ENCODE data around the gene ATP5IF1. TPM values are rescaled to one million over a fixed set of nuclear protein-coding genes. Genes with fewer than 3 reads are reported as not detected.

Gene ATP5IF1
- total and polyA plus RNA-seq, 2 of the 13 experiments (the other 11 are each of a cell fraction or from before 2014, with no cell fraction given), result 97.7 to 131 TPM

DNA sequence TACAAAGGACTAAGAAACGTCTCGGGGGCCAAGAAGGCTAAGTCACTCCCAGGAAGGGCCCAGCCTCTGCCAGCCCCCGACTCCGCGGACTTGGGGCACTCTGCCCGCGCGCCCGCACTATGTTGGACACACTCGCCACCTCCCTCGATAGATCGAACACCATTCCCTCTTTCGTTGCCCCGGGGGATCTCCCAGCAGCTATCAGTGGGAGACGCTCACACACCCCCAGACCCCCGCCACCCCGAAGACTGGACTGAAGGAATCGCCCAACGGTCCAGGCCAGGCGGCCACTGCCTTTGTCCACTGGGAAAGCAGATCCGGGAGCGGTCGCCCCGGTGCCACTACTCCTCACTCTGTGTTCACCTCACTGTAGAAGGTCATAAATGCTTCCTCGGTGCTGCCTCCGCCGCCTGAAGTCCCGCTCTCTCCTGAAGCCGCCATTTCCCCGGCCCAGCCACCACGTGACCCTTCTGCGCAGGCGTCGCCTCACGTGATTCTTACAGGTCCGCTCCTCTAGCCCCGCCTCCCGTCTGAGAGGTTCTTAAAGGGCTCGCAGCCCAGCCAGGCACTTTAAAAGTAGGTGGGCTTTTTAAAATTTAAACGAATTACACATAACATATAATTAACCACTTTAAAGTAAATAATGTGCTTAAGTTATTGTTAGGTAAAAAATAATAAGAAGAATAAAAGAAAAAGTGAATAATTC lies 3.2 kb upstream of the ATP5IF1 start, which contains the start of gene DNAJC8 (continued):
- TF ChIP-seq ZNF546 (CRISPR knock-in tag; conservative IDR thresholded peaks at IDR 0.05) (peak; percentile 95; the same call in 1 of the 2 replicates), ZZZ3 (CRISPR knock-in tag; IDR thresholded peaks at IDR 0.05; ENCODE audit: borderline replicate concordance) (no peak), RELA (CRISPR knock-in tag; IDR thresholded peaks at IDR 0.05) (no peak), MBNL3 (CRISPR knock-in tag; conservative IDR thresholded peaks at IDR 0.05) (no peak), POGZ (CRISPR knock-in tag; IDR thresholded peaks at IDR 0.05) (peak; percentile 67), HDAC6 (IDR thresholded peaks at IDR 0.05; ENCODE audit: low read depth, low read length) (no peak), HNF4G (IDR thresholded peaks at IDR 0.05; ENCODE audit: borderline replicate concordance, low read depth, low read length) (no peak), HNF4G (CRISPR knock-in tag; IDR thresholded peaks at IDR 0.05; ENCODE audit: borderline replicate concordance, low read depth) (no peak), ZNF124 (CRISPR knock-in tag; IDR thresholded peaks at IDR 0.05) (no peak), TEAD3 (CRISPR knock-in tag; optimal IDR thresholded peaks at IDR 0.05; ENCODE audit: borderline replicate concordance) (peak; percentile 41), ZNF841 (CRISPR knock-in tag; IDR thresholded peaks at IDR 0.05; ENCODE audit: borderline replicate concordance) (no peak), TMF1 (CRISPR knock-in tag; IDR thresholded peaks at IDR 0.05; ENCODE audit: low read depth) (0 out of 2 replicates have a peak, but pooled peaks have one; percentile 21), XRCC5 (optimal IDR thresholded peaks at IDR 0.05; ENCODE audit: low read length) (no peak), TAF1 (CRISPR knock-in tag; IDR thresholded peaks at IDR 0.05) (peak; percentile 91), KDM6A (CRISPR knock-in tag; IDR thresholded peaks at IDR 0.05; ENCODE audit: low read depth) (no peak), PHB2 (IDR thresholded peaks at IDR 0.05; ENCODE audit: partially characterized antibody) (no peak)
- TF ChIP-seq, protein P1, sequence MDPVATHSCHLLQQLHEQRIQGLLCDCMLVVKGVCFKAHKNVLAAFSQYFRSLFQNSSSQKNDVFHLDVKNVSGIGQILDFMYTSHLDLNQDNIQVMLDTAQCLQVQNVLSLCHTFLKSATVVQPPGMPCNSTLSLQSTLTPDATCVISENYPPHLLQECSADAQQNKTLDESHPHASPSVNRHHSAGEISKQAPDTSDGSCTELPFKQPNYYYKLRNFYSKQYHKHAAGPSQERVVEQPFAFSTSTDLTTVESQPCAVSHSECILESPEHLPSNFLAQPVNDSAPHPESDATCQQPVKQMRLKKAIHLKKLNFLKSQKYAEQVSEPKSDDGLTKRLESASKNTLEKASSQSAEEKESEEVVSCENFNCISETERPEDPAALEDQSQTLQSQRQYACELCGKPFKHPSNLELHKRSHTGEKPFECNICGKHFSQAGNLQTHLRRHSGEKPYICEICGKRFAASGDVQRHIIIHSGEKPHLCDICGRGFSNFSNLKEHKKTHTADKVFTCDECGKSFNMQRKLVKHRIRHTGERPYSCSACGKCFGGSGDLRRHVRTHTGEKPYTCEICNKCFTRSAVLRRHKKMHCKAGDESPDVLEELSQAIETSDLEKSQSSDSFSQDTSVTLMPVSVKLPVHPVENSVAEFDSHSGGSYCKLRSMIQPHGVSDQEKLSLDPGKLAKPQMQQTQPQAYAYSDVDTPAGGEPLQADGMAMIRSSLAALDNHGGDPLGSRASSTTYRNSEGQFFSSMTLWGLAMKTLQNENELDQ (CRISPR knock-in tag; IDR thresholded peaks at IDR 0.05; ENCODE audit: borderline replicate concordance), result no peak
- TF ChIP-seq, protein P2, sequence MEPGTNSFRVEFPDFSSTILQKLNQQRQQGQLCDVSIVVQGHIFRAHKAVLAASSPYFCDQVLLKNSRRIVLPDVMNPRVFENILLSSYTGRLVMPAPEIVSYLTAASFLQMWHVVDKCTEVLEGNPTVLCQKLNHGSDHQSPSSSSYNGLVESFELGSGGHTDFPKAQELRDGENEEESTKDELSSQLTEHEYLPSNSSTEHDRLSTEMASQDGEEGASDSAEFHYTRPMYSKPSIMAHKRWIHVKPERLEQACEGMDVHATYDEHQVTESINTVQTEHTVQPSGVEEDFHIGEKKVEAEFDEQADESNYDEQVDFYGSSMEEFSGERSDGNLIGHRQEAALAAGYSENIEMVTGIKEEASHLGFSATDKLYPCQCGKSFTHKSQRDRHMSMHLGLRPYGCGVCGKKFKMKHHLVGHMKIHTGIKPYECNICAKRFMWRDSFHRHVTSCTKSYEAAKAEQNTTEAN (CRISPR knock-in tag; conservative IDR thresholded peaks at IDR 0.05), result no peak
- TF ChIP-seq, protein P3, sequence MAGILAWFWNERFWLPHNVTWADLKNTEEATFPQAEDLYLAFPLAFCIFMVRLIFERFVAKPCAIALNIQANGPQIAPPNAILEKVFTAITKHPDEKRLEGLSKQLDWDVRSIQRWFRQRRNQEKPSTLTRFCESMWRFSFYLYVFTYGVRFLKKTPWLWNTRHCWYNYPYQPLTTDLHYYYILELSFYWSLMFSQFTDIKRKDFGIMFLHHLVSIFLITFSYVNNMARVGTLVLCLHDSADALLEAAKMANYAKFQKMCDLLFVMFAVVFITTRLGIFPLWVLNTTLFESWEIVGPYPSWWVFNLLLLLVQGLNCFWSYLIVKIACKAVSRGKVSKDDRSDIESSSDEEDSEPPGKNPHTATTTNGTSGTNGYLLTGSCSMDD (CRISPR knock-in tag; IDR thresholded peaks at IDR 0.05), result no peak
- TF ChIP-seq, protein P4, sequence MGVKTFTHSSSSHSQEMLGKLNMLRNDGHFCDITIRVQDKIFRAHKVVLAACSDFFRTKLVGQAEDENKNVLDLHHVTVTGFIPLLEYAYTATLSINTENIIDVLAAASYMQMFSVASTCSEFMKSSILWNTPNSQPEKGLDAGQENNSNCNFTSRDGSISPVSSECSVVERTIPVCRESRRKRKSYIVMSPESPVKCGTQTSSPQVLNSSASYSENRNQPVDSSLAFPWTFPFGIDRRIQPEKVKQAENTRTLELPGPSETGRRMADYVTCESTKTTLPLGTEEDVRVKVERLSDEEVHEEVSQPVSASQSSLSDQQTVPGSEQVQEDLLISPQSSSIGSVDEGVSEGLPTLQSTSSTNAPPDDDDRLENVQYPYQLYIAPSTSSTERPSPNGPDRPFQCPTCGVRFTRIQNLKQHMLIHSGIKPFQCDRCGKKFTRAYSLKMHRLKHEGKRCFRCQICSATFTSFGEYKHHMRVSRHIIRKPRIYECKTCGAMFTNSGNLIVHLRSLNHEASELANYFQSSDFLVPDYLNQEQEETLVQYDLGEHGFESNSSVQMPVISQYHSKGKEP (CRISPR knock-in tag; IDR thresholded peaks at IDR 0.05), result no peak
- TF ChIP-seq, protein P5, sequence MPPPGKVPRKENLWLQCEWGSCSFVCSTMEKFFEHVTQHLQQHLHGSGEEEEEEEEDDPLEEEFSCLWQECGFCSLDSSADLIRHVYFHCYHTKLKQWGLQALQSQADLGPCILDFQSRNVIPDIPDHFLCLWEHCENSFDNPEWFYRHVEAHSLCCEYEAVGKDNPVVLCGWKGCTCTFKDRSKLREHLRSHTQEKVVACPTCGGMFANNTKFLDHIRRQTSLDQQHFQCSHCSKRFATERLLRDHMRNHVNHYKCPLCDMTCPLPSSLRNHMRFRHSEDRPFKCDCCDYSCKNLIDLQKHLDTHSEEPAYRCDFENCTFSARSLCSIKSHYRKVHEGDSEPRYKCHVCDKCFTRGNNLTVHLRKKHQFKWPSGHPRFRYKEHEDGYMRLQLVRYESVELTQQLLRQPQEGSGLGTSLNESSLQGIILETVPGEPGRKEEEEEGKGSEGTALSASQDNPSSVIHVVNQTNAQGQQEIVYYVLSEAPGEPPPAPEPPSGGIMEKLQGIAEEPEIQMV (CRISPR knock-in tag; IDR thresholded peaks at IDR 0.05; ENCODE audit: low read depth), result peak; percentile 98
- TF ChIP-seq, protein P6, sequence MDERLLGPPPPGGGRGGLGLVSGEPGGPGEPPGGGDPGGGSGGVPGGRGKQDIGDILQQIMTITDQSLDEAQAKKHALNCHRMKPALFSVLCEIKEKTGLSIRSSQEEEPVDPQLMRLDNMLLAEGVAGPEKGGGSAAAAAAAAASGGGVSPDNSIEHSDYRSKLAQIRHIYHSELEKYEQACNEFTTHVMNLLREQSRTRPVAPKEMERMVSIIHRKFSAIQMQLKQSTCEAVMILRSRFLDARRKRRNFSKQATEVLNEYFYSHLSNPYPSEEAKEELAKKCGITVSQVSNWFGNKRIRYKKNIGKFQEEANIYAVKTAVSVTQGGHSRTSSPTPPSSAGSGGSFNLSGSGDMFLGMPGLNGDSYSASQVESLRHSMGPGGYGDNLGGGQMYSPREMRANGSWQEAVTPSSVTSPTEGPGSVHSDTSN (CRISPR knock-in tag; IDR thresholded peaks at IDR 0.05), result no peak

Measured in HepG2 (cell line).